Caki2 (cell line): ENCODE results near the gene POLK. TPM values are rescaled to one million over a fixed set of nuclear protein-coding genes. Genes with fewer than 3 reads are reported as not detected.
"Not testable (repeated sequence)": the region's sequence is repeated elsewhere in the genome, so short reads cannot be mapped to it uniquely, and the experiment has no call there.

Experiments
- DNase-seq: peaks from one replicate; pipeline ENCODE4 v3.0.0-alpha.2; 2015; ENCODE audit warnings: low read depth
- in situ Hi-C: cut with HindIII; loops from 2 replicates; pipeline ENCODE4 v1.10.0; 2016; ENCODE audit warnings: low sequenced_read_pairs, low pct_unique_long_range_greater_than_20kb, mixed read lengths
- total RNA-seq: library from RNA; depleted of rRNA; stranded (reverse); fragments of >200 nt; shearing (Covaris generic); gene quantifications from 2 replicates; pipeline ENCODE4 v1.2.3, GENCODE V29; 2014; ENCODE audit warnings: low replicate concordance

The POLK gene
- total RNA-seq, 1 experiment from 2014 or later = 7.1 TPM

DNA sequence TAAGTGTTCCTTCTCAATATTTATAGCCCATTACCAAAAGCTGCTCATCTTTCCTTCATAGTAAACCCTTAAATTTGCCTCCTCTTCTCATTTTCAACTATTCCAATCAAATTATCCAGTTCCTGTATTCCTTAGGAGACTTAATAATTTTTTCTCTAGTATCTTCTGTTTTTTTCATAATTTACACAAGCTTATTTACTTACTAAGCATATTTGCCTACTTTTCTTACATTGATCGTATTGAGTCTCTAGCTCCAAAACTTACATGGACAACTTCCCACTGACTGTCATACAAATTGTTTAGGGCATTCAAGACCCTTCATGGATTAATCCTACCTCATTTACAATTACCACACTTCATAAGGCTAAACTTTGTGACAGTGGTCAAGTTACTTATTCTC is 3.9 kb upstream of the POLK start:
- in situ Hi-C loops = no loop called here
- DNase-seq = no peak

DNA sequence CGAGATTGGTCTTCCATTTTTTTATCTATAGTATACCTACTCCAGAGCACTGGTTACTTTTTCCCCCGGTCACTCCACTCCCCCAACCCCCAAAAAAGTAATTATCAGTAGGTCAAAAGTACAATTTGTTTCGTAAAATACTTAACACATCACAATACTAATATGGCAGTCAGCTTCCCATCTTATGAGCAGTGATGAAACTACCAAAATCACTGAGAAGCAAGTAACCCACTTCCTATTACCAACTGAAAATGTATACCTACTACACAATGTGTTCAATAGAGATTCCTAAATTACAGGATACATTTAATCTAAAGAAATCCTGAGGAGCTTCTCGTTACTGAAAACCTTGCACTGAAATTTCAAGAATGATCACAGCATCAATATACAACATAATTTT is 2.1 kb upstream of the POLK start:
- in situ Hi-C loops = no loop called here
- DNase-seq = no peak

DNA sequence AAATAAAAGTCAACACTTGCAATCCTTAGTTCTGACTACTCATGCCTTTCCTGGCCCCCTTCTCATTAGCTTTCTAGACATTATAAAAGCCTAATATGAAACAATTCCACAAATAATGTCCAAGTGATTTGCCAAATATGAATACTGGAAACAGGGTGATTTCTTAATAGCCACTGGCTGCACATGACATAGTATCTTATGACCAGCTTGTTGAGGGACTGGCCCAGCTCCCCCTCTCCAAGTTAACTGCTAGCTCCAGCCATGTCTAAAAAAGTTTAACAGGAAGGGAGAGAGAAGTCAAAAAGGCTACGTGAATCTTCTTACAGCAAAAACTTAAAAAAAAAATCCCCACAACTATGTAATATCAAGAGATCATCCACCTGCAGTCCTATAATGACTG is 1.7 kb upstream of the POLK start:
- in situ Hi-C loops = no loop called here
- no peak for DNase-seq

DNA sequence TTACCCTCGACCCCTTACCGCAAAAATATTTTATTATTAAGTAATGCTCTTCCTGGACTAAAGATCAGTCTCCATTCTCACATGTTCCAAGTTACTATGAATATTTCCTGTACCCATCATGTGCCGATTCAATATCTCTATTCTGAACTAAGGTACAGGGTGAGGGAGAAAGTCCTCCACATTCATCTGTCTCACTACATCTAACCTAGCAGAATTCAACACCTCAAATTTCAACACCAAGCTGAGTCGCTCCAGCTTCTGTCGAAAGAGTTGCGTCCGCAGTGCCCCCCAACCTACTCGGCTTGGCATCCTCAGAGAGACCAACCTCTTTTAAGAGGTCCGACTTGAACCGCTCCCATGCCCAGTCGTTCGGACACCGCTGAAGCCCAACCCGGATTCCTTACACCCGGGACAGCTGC is 1.3 kb upstream of the POLK start:
- DNase-seq = no peak
- in situ Hi-C loops = no loop called here

DNA sequence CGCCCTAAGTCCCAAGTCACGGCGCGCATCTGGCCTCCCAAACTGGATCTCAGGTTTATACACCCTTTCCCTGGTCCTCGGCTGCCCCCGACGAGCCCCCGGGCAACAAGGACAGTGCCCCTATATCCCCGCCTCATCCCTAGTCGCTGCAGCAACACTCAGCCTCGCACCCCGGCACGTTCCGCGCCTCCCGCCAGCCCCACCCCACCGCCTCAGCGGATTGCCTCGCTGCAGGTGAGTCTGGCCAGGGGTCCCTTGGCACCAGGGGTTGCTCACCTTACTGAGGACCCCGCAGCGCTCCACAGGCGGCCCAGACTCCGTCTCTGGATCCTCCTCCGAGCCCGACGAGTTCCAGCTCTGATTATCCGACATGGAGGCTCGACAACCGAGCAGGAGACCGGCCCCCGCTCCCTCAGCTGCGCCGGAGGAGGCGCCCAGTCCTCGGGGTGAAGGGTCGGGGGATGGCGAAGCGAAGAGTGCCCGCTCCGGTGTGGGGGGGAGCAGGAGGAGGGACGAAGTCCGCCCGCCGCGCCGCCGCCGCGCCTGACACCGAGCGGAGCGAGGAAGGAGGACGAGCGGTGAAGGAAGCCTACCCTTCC is 756 bp upstream of the POLK start:
- in situ Hi-C loops = no loop called here
- DNase-seq = peak; percentile 68

DNA sequence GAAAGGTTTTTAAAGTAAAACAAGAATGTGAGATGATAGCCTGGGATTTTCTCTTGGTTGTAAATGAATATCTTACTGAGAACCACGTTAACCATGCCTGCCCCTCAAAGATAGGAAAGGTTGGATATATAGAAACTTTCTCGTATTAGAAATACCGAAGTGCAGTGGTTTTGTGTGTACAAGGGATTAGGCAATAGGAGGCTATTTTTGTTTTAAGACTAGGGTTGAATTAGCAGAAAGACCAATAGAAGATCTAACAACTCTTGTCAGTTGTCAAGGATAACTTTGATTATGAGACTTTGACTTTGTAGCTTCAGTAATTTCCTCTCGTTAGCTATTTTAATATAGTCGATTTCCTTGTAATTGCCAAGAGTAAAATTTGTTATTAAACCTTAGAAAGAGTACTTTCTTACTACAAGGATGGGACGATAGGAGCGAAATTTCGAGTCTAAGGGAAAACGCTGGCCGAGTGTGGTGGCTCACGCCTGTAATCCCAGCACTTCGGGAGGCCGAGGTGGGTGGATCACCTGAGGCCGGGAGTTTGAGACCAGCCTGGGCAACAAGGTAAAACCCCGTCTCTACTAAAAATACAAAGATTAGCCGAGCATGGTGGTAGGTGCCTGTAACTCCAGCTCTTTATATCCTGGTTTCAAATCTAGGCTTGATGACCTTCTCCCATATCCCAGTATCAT is 838 bp downstream of the POLK start:
- in situ Hi-C loops = no loop called here
- DNase-seq = no peak

DNA sequence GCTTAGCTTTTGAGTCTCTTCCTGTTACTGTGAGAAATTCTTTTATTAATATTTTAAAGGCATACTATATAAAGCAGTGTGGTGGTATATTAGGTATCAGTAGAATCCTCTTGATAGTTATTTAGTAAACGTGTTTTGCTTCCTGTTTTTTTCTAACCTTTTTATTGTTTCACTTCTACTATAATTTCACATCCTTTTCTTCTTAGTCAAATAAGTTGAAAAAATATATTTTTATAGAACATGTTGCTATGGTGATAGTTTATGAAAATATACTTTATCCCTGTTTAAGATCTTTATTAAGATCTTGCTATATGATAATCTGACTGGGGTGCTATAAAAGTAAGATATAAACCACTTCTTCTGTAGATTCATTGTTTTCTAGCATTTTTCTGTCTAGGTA is 2.1 kb downstream of the POLK start:
- in situ Hi-C loops = no loop called here
- no peak for DNase-seq

DNA sequence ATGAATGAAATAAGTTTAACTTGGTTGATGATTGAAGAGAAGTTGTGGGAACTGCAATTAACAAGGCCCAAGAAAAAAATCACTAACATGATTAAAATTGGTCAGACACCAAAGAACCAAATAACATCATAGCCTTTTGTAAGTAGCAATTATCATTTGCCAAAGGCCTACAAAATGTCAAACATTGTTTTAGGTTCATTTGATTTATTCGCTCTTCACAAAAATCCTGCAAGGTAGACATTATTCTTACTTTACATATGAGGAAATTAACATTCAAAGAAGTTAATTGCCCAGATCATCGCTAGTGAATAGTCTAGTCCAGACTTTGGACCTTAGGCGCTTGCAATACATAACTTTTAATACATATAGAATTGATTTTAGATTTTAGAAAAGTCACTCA is 2.6 kb downstream of the POLK start:
- in situ Hi-C loops = no loop called here
- no peak for DNase-seq

DNA sequence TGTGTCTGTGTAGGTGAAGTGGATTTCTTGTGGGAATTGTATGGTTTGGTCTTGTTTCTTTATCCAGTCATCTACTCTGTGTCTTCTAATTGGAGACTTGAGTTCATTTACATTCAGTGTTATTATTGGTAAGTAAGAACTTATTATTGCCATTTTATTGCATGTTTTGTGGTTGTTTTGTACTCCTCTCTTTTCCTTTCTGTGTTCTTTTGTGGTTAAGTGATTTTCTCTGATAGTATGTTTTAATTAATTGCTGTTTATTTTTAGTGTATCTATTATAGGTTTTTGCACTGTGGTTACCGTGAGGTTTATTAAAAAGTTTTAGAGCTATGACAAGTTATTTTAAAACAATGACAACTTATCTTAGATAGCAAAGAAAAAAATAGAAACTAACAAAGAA is 8.1 kb downstream of the POLK start:
- in situ Hi-C loops = no loop called here
- no peak for DNase-seq

DNA sequence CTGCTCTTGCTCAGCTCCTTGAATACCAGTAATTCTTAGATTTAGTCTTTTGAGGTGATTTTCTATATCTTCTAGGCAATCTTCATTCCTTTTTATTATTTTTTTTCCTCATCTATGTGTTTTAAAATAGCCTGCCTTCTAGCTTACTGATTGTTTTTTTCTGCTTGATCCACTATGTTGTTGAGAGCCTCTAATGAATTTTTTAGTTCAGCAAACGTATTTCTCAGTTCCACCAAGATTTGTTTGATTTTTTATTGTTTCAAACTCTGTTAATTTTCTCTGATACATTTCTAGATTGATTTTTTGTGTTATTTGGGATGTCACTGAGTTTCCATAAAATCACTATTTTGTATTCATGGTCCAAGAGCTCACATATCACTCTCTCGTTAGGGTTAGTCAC is 9.5 kb downstream of the POLK start:
- in situ Hi-C loops = no loop called here
- DNase-seq = no peak

DNA sequence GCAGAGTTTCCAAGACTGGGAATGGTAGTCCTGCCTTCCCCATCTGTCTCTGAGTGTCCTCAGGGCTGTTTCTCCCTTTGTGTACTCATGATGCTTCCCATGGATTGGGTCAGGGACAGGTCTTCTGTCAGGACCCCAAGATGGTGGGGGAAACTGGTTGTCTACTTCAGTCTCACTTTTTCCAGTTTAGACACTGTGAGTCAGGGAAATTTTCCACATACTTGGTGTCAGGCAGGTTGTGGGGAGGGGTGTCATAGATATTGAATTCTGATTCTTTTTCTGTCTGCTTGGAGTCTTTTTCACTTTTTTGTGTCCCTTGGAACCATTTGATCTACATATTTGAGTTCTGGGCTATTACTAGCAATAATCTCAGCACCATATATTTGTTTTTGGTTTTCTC is 10.3 kb downstream of the POLK start:
- in situ Hi-C loops = no loop called here
- DNase-seq = no peak

DNA sequence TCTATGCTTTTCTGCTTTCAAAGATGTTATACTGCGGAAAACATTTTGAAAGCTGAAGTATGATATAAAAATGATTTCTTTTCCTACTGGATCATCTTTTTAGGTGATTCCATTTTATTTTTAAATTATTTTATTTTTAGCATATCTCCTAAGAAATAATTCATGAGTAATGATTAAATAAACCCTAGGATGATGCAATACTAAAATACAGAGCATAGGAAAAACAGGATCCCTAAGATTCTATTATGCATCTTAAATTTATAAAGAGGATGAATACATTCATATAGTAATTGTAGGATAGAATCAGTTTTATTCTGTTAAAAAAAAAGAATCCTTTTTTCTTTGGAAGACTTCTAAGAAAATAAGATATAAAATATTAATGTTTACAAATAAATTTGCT is 10.9 kb downstream of the POLK start:
- DNase-seq = no peak
- in situ Hi-C loops = no loop called here

DNA sequence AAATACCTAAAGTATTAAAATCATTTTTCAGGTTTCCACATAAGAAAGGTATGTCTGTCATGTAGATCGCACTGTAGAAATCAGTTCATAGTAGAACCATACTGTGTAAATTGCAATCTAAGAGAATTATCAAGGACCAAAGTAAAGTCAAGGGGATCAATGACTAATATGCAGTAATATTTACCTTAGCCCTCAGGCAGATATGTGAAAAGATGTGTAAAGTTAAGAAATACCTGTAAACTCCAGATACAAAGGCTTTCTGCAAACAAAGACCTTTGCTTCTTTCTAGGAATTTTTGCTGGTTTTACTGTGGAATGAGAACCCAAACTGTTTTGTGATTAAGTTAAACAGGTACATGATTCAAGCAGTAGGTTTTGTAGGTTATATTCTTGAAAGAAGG is 11.6 kb downstream of the POLK start:
- in situ Hi-C loops = no loop called here
- no peak for DNase-seq

DNA sequence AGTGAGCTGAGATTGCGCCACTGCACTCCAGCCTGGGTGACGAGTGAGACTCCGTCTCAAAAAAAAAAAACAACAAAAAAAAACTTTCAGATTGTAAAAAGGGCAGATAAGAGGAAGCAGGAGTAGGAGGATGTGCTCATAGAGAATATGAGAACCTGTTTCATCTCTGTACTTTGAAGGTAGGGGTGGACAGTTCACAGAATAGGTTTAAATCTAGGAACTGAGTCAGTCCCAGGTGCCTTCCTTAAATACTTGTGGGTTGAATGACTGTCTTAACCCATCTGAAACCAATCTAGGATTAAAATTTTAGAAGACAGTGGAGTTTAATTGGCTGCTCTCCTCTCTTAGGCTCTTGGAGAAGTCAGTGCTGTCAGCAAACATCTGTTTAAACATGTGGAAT is 12.4 kb downstream of the POLK start:
- no peak for DNase-seq
- in situ Hi-C loops = no loop called here

DNA sequence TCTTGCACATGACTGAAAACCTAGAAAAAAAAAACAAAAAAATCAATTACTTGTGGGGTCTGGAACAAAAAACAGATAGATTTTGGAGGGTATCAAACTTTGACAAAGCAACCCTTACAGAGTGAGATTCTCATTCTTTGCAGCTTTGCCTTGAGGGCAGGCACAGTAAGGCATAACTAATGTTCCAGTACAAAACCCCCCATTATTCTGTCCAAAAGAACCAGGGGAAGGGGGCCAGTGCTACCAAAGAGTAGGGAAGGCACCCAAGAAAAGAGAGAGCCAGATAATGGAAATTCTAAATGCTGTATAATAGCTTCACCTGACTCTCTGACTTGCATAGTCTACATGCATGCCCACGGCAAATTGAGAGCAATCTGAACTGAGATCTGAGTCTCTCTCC is 12.9 kb downstream of the POLK start:
- in situ Hi-C loops = no loop called here
- DNase-seq = no peak

DNA sequence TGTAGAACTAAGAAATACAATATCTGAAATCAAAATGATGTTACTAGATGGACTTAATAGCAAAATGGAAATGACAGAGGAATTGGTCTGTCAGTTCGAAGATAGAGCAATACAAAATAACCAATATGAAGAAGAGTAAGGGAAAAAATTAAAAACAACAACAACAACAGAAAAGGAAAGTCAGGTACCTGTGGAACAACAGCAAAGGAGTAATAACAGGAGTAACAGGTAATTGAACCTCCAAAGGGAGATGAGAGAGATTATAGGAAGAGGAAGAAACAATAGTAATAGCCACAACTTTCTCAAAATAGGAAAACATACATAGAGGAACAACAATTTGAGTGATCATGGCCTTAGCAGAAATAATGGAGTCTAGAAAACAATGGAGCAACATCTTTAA is 13.7 kb downstream of the POLK start:
- in situ Hi-C loops = no loop called here
- no peak for DNase-seq

DNA sequence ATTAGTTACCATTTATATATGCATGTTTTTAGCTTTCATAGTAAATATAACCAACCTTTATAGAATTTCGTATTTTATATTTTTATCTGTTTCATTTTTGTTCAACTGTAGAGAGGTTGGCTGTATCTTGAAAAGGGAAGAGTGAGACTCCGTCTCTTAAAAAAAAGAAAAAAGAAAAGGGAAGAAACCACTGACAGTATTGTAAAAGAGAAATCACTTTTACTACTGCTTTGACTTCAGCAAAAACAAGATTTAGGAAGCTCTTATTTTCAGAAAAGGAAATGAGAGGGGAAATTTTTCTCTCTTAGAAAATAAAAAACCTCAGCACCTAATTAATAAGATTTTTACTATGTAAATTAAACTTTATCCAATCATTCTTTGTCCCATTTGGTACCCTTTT is 14.4 kb downstream of the POLK start:
- in situ Hi-C loops = no loop called here
- no peak for DNase-seq

DNA sequence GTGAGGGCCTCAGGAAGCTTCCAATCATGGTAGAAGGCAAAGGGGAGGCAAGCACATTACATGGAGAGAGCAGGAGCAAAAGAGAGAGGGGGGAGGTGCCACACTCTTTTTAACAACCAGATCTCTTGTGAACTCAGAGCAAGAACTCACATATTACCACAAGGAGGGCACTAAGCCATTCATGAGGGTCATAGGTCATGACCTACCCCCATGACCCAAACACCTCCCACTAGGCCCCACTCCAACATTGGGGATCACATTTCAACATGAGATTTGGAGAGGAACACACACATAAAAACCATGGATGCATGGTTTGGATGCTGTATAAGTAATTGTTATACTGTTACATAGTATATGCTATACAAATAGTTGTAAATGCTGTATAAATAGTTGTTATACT is 17.5 kb downstream of the POLK start:
- in situ Hi-C loops = no loop called here
- DNase-seq = no peak

DNA sequence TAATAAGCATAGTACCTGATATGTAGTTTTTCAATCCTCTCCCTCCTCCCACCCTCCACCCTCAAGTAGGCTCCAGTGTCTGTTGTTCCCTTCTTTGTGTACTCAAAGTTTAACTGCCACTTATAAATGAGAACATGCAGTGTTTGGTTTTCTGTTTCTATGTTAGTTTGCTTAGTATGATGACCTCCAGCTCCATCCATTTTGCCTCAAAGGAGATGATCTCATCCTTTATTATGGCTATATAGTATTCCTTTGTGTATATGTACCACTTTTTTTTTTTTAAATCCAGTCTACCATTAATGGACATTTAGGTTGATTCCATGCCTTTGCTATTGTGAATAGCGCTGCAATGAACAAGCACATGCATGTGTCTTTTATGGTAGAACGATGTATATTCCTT is 20.5 kb downstream of the POLK start:
- DNase-seq = no peak
- in situ Hi-C loops = no loop called here

DNA sequence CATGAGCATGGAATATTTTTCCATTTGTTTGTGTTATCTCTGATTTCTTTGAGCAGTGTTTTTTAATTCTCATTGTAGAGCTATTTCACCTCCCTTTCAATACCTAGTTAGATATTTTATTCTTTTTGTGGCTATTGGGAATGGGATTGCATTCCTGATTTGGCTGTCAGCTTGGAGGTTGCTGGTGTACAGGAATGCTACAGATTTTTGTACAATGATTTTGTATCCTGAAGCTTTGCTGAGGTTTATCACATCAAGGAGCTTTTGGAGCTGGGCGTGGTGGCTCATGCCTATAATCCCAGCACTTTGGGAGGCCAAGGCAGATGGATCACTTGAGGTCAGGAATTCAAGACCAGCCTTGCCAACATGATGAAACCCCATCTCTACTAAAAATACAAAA is 22.0 kb downstream of the POLK start:
- DNase-seq, in situ Hi-C loops: not testable (repeated sequence)
